Lung (tissue), 12 donors: ENCODE results near the gene PTPRC. TPM values are rescaled to one million over a fixed set of nuclear protein-coding genes. Genes with fewer than 3 reads are reported as not detected.

ENCODE experiments used
- ATAC-seq: fragments of 200-7000 bp; cut with Tn5 transposase; one replicate; pipeline ENCODE4 v1.9.1; 2020; ENCODE audit warnings: moderate number of reproducible peaks; ENCODE audit not compliant: insufficient read depth, low FRiP score
- DNase-seq, 3 donors: peaks; one replicate each; pipeline ENCODE4 v3.0.0-alpha.2; 2013 to 2017
- H3K27ac ChIP-seq, 2 donors: one replicate each; pipeline ENCODE4 v1.5.1; 2013; ENCODE audit warnings: mild to moderate bottlenecking in 2 of 2, moderate library complexity in 2 of 2, control low read depth in 1 of 2, inconsistent platforms in 1 of 2, low read depth in 1 of 2, low read length in 1 of 2
- H3K27me3 ChIP-seq, 3 donors: one replicate each; pipeline ENCODE4 v1.5.1; 2013; ENCODE audit warnings: low read length in 2 of 3; ENCODE audit not compliant: control insufficient read depth in 3 of 3, insufficient read depth in 3 of 3
- H3K36me3 ChIP-seq, 4 donors: one replicate each; pipeline ENCODE4 v1.5.1; 2013; ENCODE audit warnings: low read length in 4 of 4, mild to moderate bottlenecking in 1 of 4, moderate library complexity in 1 of 4; ENCODE audit not compliant: control insufficient read depth in 4 of 4, insufficient read depth in 4 of 4
- H3K4me1 ChIP-seq, 5 donors: one replicate each; pipeline ENCODE4 v1.5.1; 2013; ENCODE audit warnings: low read length in 5 of 5, mild to moderate bottlenecking in 2 of 5, moderate library complexity in 1 of 5; ENCODE audit not compliant: control insufficient read depth in 5 of 5, insufficient read depth in 5 of 5
- H3K4me3 ChIP-seq: one replicate; pipeline ENCODE4 v1.5.1; 2013; ENCODE audit warnings: mild to moderate bottlenecking, control low read depth, moderate library complexity
- H3K9ac ChIP-seq, 2 donors: one replicate each; pipeline ENCODE4 v1.5.1; 2013; ENCODE audit warnings: low read length in 2 of 2, control low read depth in 1 of 2; ENCODE audit not compliant: insufficient read depth in 1 of 2
- H3K9me3 ChIP-seq, 4 donors: one replicate each; pipeline ENCODE4 v1.5.1; 2013; ENCODE audit warnings: low read length in 3 of 4, mild to moderate bottlenecking in 1 of 4, moderate library complexity in 1 of 4; ENCODE audit not compliant: control insufficient read depth in 4 of 4, insufficient read depth in 3 of 4
- CTCF ChIP-seq: IDR thresholded peaks from 2 replicates; pipeline ENCODE4 v1.5.1; 2012; ENCODE audit warnings: mild to moderate bottlenecking; ENCODE audit errors: control extremely low read depth, extremely low read depth
- WGBS, 2 donors: extraction: QIAGEN DNeasy Blood & Tissue Kit; methylation state at CpG; one replicate each; pipeline ENCODE4 v1.1.7; 2013; 5-methylcytosine and 5-hydroxymethylcytosine counted together
- polyA plus RNA-seq, 2 donors: library from polyadenylated mRNA; stranded (reverse); fragments of 200-250 nt; gene quantifications; one replicate each; pipeline ENCODE4 v1.2.1, GENCODE V29; 2013
- total RNA-seq, 2 donors: library from RNA; depleted of rRNA in 1 of 2; stranded (reverse); fragments of >200 nt in 1 of 2; gene quantifications; one replicate each; pipeline ENCODE4 v1.2.1, GENCODE V29; 2014 to 2021
- donor health status: control.
- donor health status: control.
- donor health status: Bipolar disorder and iron deficiency.
- donor health status: healthy.
- donor health status: DM: yes; HTN: yes; CAD: no.

The PTPRC gene
- total and polyA plus RNA-seq, 4 donors: 8.2 to 142 (median 86.1) TPM

GRCh38 chr1:198682850-198683249 lies 44.0 kb downstream of the PTPRC start:
- TF ChIP-seq CTCF: no peak
- Histone ChIP-seq H3K27me3 (no peaks in the 10 kb centered on the region), H3K4me1 (peaks cover 0 to 27% (median 2%) of the 10 kb centered on the region in 5 donors), H3K27ac (no peak overlapping the region), H3K36me3 (no peaks in the 10 kb centered on the region), H3K9me3 (peaks cover 0 to 2% (median 0%) of the 10 kb centered on the region in 4 donors), H3K4me3 (no peak overlapping the region), H3K9ac (no peak overlapping the region)
- no peak for ATAC-seq
- 62 to 73% methylated on average over 2 of the region's 2 CpGs for WGBS, 2 donors
- DNase-seq: no peak

- ATAC-seq: no peak
- H3K4me3 ChIP-seq: no peak overlapping the region
- peaks cover 0 to 27% (median 2%) of the 10 kb centered on the region in 5 donors for H3K4me1 ChIP-seq
- H3K9me3 ChIP-seq: peaks cover 0 to 2% (median 0%) of the 10 kb centered on the region in 4 donors
- no peaks in the 10 kb centered on the region for H3K27me3 ChIP-seq
- DNase-seq: no peak
- no peaks in the 10 kb centered on the region for H3K36me3 ChIP-seq
- no peak for TF ChIP-seq CTCF
- H3K9ac ChIP-seq: no peak overlapping the region
- H3K27ac ChIP-seq: no peak overlapping the region
- WGBS, 2 donors: 83 to 92% methylated on average over 2 of the region's 2 CpGs
Observed at GRCh38 chr1:198683449-198683848, 44.6 kb downstream of the PTPRC start.

- no peak for TF ChIP-seq CTCF
- Histone ChIP-seq H3K36me3 (no peaks in the 10 kb centered on the region), H3K9ac (no peak overlapping the region), H3K4me1 (peaks cover 0 to 25% (median 2%) of the 10 kb centered on the region in 5 donors), H3K27me3 (no peaks in the 10 kb centered on the region), H3K4me3 (no peak overlapping the region), H3K27ac (no peak overlapping the region), H3K9me3 (no peaks in the 10 kb centered on the region)
- ATAC-seq: no peak
- DNase-seq: peak in 2 of 3 donors; percentile 64 to 74
Observed at GRCh38 chr1:198686069-198686728, 47.4 kb downstream of the PTPRC start.

GRCh38 chr1:198687429-198687828 lies 48.6 kb downstream of the PTPRC start:
- Histone ChIP-seq H3K27me3 (no peaks in the 10 kb centered on the region), H3K9ac (no peak overlapping the region), H3K9me3 (no peaks in the 10 kb centered on the region), H3K36me3 (no peaks in the 10 kb centered on the region), H3K27ac (no peak overlapping the region), H3K4me3 (no peak overlapping the region), H3K4me1 (peaks cover 0 to 13% (median 0%) of the 10 kb centered on the region in 5 donors)
- no peak for TF ChIP-seq CTCF
- ATAC-seq (no peak), DNase-seq (no peak)
- WGBS, 2 donors: 86 to 89% methylated on average over 4 of the region's 4 CpGs
